NCI-H2196 (cell line): ENCODE measurements around the gene GANC.
"Not testable (repeated sequence)": the region's sequence is repeated elsewhere in the genome, so short reads cannot be mapped to it uniquely, and the experiment has no call there.

Experiments
- DNase-seq: peaks from one replicate; lab custom pipeline; 2025; ENCODE audit not compliant: unreplicated experiment; lab: John Stamatoyannopoulos, UW

The GANC gene

GRCh38 chr15:42282344-42282743 is 9.3 kb downstream of the GANC start:
- no peak for DNase-seq

GRCh38 chr15:42282926-42283325 is 9.9 kb downstream of the GANC start:
- DNase-seq = no peak

GRCh38 chr15:42283671-42284070 is 10.7 kb downstream of the GANC start:
- DNase-seq = no peak

GRCh38 chr15:42284551-42284950 is 11.6 kb downstream of the GANC start:
- DNase-seq = no peak

GRCh38 chr15:42285034-42285433 is 12.0 kb downstream of the GANC start:
- DNase-seq = no peak

- no peak for DNase-seq
Measured at GRCh38 chr15:42286445-42287029, 13.5 kb downstream of the GANC start.

- no peak for DNase-seq
Measured at GRCh38 chr15:42287931-42288330, 14.9 kb downstream of the GANC start.

- DNase-seq = no peak
Measured at GRCh38 chr15:42289166-42289565, 16.2 kb downstream of the GANC start.

- DNase-seq = not testable (repeated sequence)
Measured at GRCh38 chr15:42301004-42301403, 28.0 kb downstream of the GANC start.

- DNase-seq = no peak
Measured at GRCh38 chr15:42306681-42307080, 33.7 kb downstream of the GANC start.

- no peak for DNase-seq
Measured at GRCh38 chr15:42313463-42313862, 40.5 kb downstream of the GANC start.

GRCh38 chr15:42314818-42315217 is 41.8 kb downstream of the GANC start:
- DNase-seq = no peak

GRCh38 chr15:42315521-42315920 is 42.5 kb downstream of the GANC start:
- no peak for DNase-seq

GRCh38 chr15:42316282-42316805 is 43.3 kb downstream of the GANC start:
- DNase-seq = not testable (repeated sequence)

GRCh38 chr15:42319206-42319605 is 46.2 kb downstream of the GANC start:
- DNase-seq = no peak

GRCh38 chr15:42324308-42324707 is 51.3 kb downstream of the GANC start:
- DNase-seq = no peak

- no peak for DNase-seq
Measured at GRCh38 chr15:42329161-42329560, 56.2 kb downstream of the GANC start.

GRCh38 chr15:42329992-42330391 is 57.0 kb downstream of the GANC start:
- no peak for DNase-seq

- DNase-seq = no peak
Measured at GRCh38 chr15:42331235-42331634, 58.2 kb downstream of the GANC start.

- DNase-seq = no peak
Measured at GRCh38 chr15:42332331-42332730, 59.3 kb downstream of the GANC start.

- no peak for DNase-seq
Measured at GRCh38 chr15:42335074-42335473, 62.1 kb downstream of the GANC start.

GRCh38 chr15:42336650-42337049 is 63.6 kb downstream of the GANC start:
- DNase-seq = not testable (repeated sequence)

- not testable (repeated sequence) for DNase-seq
Measured at GRCh38 chr15:42337104-42337503, 64.1 kb downstream of the GANC start.
